ENCODE data around the gene ZNF407.

DNA sequence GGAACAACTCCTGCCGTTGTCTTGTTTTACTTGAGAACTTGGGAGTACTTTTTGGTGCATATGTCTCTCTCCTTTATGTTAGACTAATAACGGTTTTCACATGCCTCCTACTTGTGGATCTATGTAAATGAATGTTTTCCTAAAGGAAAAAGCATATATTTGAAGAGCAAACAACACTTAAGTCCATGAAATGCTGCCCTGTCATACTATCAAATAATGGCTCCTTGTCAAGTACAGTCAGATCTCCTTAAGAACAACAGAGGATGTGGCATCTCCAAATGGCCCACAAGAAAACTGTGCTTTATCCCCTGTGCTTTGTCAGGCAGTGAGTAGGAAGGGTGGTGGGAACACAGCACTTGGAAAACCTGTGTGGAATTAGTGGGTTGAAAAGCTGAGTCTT is 413.0 kb downstream of the ZNF407 start:
- TF ChIP-seq POLR2A (IDR thresholded peaks at IDR 0.05): no peak
- no peak for TF ChIP-seq CTCF (IDR thresholded peaks at IDR 0.05 in 8 of 11, conservative IDR thresholded peaks at IDR 0.05 in 3 of 11)
- TF ChIP-seq POLR2AphosphoS5 (IDR thresholded peaks at IDR 0.05): no peak
